H1 (cell line): ENCODE data around the gene MRPL20. TPM values are rescaled to one million over a fixed set of nuclear protein-coding genes. Genes with fewer than 3 reads are reported as not detected.

ENCODE experiments used
- CBX5 ChIP-seq: fragments of 300-800, 300-1000 bp; sonication (generic); IDR thresholded peaks from 2 replicates; pipeline ENCODE4 v1.7.1; 2016; ENCODE audit warnings: antibody characterized with exemption, low read length, low read depth
- EP300 ChIP-seq, 2 experiments: IDR thresholded peaks; 1 replicate in 1 of 2; 2 replicates in 1 of 2; pipeline ENCODE4 v1.6.1; 2011 to 2012; ENCODE audit warnings: low read depth in 2 of 2, low read length in 2 of 2, mild to moderate bottlenecking in 2 of 2, borderline replicate concordance in 1 of 2, inconsistent platforms in 1 of 2, moderate library complexity in 1 of 2
- KDM1A ChIP-seq: fragments of 200-600, 300-600 bp; sonication (generic); IDR thresholded peaks from 2 replicates; pipeline ENCODE4 v1.7.1; 2016; ENCODE audit warnings: mild to moderate bottlenecking, low read length, borderline replicate concordance
- RXRA ChIP-seq: IDR thresholded peaks from 2 replicates; pipeline ENCODE4 v1.6.1; 2011; ENCODE audit warnings: low read depth, mild to moderate bottlenecking, low read length, moderate library complexity; ENCODE audit not compliant: insufficient read depth
- SIN3A ChIP-seq, 2 experiments: IDR thresholded peaks in 1 of 2; conservative IDR thresholded peaks in 1 of 2; 2 replicates each; pipeline ENCODE4 v1.6.1; 2011 to 2012; ENCODE audit warnings: low read length in 2 of 2, improper control_type of control experiment in 1 of 2, low read depth in 1 of 2, mild to moderate bottlenecking in 1 of 2
- SP2 ChIP-seq: IDR thresholded peaks from 2 replicates; pipeline ENCODE4 v1.6.1; 2012; ENCODE audit warnings: mild to moderate bottlenecking, low read length, inconsistent platforms
- SUZ12 ChIP-seq: fragments of 200-600 bp; sonication (generic); IDR thresholded peaks from 2 replicates; pipeline ENCODE4 v1.6.1; 2012; ENCODE audit warnings: mild to moderate bottlenecking, inconsistent platforms, low read length, moderate library complexity, mixed read lengths
- TBP ChIP-seq: IDR thresholded peaks from 2 replicates; pipeline ENCODE4 v1.6.1; 2011; ENCODE audit warnings: low read depth, low read length, improper control_type of control experiment
- polyA plus RNA-seq, 7 experiments: library from polyadenylated mRNA; depleted of rRNA in 3 of 7; stranded (reverse) in 5 of 7; unstranded in 2 of 7; fragments of >200 nt in 5 of 7; fragments of 200-250 nt in 2 of 7; gene quantifications; 1 replicate in 5 of 7; 2 replicates in 1 of 7; 4 replicates in 1 of 7; pipeline versions ENCODE4 v1.2.1 to v1.2.3, GENCODE V29; 2011 to 2013; ENCODE audit warnings: missing spikeins in 2 of 7, mixed read lengths in 2 of 7
- total RNA-seq: library from RNA; stranded (reverse); fragmentation: NEBNext Ultra II Directional; extraction: Animal tissue kit (Norgen Biotek cat#: 25700); gene quantifications from 2 replicates; pipeline ENCODE4 v1.2.1, GENCODE V29; 2021
- TF ChIP-seq, protein P1 (sequence below): fragments of 300-600 bp; sonication (generic); IDR thresholded peaks from 2 replicates; pipeline ENCODE4 v1.7.1; 2012; ENCODE audit warnings: low read length, moderate library complexity, mild to moderate bottlenecking, inconsistent platforms; ENCODE audit not compliant: insufficient replicate concordance

The MRPL20 gene
- total and polyA plus RNA-seq, 2 of the 8 experiments (the other 6 are each of a cell fraction or from before 2014, with no cell fraction given), result 126 to 151 TPM

DNA sequence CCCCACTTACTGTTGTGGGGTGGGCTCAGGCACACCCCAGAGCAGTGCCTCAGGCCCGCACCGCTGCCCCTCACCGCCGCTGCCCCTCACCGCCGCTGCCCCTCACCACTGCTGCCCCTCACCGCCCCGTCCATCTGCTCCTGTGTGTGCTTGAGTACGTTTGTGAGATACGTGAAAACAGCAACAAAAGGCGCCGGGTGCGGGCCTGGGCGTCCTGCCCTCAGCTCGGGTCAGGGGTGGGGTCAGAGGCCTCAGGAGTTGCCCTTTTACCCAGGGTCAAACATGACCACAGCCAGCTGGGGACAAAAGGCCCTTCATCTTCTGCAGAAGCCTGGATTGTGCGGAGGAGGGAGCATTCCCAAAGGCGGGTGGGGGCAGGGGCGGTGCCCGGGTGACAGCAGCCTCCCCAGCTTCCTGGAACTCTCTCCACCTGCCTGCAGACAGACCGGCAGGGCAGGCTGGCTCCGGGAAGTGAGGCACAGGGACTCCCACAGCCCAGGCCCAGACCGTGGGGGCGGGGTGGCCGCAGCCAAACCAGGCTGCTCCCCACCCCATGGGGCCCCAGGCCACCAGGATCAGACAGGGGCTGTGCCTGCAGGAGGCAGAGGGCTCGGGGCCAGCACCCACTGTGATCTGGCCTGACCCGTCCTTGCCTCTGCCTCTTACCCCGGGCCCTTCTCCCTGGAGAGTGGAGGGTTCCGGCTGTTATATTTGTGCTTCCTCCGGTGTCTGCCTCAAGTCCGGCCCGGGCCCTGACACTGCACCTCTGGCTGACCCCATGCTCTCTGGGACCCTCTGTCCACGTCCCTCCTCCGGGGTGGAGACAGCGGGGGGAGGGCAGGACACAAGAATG, 26.1 kb upstream of the MRPL20 start (continued):
- TF ChIP-seq, protein P1, sequence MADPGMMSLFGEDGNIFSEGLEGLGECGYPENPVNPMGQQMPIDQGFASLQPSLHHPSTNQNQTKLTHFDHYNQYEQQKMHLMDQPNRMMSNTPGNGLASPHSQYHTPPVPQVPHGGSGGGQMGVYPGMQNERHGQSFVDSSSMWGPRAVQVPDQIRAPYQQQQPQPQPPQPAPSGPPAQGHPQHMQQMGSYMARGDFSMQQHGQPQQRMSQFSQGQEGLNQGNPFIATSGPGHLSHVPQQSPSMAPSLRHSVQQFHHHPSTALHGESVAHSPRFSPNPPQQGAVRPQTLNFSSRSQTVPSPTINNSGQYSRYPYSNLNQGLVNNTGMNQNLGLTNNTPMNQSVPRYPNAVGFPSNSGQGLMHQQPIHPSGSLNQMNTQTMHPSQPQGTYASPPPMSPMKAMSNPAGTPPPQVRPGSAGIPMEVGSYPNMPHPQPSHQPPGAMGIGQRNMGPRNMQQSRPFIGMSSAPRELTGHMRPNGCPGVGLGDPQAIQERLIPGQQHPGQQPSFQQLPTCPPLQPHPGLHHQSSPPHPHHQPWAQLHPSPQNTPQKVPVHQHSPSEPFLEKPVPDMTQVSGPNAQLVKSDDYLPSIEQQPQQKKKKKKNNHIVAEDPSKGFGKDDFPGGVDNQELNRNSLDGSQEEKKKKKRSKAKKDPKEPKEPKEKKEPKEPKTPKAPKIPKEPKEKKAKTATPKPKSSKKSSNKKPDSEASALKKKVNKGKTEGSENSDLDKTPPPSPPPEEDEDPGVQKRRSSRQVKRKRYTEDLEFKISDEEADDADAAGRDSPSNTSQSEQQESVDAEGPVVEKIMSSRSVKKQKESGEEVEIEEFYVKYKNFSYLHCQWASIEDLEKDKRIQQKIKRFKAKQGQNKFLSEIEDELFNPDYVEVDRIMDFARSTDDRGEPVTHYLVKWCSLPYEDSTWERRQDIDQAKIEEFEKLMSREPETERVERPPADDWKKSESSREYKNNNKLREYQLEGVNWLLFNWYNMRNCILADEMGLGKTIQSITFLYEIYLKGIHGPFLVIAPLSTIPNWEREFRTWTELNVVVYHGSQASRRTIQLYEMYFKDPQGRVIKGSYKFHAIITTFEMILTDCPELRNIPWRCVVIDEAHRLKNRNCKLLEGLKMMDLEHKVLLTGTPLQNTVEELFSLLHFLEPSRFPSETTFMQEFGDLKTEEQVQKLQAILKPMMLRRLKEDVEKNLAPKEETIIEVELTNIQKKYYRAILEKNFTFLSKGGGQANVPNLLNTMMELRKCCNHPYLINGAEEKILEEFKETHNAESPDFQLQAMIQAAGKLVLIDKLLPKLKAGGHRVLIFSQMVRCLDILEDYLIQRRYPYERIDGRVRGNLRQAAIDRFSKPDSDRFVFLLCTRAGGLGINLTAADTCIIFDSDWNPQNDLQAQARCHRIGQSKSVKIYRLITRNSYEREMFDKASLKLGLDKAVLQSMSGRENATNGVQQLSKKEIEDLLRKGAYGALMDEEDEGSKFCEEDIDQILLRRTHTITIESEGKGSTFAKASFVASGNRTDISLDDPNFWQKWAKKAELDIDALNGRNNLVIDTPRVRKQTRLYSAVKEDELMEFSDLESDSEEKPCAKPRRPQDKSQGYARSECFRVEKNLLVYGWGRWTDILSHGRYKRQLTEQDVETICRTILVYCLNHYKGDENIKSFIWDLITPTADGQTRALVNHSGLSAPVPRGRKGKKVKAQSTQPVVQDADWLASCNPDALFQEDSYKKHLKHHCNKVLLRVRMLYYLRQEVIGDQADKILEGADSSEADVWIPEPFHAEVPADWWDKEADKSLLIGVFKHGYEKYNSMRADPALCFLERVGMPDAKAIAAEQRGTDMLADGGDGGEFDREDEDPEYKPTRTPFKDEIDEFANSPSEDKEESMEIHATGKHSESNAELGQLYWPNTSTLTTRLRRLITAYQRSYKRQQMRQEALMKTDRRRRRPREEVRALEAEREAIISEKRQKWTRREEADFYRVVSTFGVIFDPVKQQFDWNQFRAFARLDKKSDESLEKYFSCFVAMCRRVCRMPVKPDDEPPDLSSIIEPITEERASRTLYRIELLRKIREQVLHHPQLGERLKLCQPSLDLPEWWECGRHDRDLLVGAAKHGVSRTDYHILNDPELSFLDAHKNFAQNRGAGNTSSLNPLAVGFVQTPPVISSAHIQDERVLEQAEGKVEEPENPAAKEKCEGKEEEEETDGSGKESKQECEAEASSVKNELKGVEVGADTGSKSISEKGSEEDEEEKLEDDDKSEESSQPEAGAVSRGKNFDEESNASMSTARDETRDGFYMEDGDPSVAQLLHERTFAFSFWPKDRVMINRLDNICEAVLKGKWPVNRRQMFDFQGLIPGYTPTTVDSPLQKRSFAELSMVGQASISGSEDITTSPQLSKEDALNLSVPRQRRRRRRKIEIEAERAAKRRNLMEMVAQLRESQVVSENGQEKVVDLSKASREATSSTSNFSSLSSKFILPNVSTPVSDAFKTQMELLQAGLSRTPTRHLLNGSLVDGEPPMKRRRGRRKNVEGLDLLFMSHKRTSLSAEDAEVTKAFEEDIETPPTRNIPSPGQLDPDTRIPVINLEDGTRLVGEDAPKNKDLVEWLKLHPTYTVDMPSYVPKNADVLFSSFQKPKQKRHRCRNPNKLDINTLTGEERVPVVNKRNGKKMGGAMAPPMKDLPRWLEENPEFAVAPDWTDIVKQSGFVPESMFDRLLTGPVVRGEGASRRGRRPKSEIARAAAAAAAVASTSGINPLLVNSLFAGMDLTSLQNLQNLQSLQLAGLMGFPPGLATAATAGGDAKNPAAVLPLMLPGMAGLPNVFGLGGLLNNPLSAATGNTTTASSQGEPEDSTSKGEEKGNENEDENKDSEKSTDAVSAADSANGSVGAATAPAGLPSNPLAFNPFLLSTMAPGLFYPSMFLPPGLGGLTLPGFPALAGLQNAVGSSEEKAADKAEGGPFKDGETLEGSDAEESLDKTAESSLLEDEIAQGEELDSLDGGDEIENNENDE, result no peak
- TF ChIP-seq KDM1A (no peak), SP2 (no peak), SIN3A (conservative IDR thresholded peaks at IDR 0.05 in 1 of 2, IDR thresholded peaks at IDR 0.05 in 1 of 2; ENCODE audit: low read depth in 1 of 2, low read length in 2 of 2) (0 out of 4 replicates have a peak, but pooled peaks of 1 of the 2 experiments have one; percentile 68), CBX5 (no peak), EP300 (IDR thresholded peaks at IDR 0.05; ENCODE audit: borderline replicate concordance in 1 of 2, low read depth in 2 of 2, low read length in 2 of 2) (no peak), SUZ12 (no peak), TBP (no peak), RXRA (no peak)
